HG03039 (cell line): Measurements from ENCODE around the gene EPPIN.
"Not testable (repeated sequence)": the region's sequence is repeated elsewhere in the genome, so short reads cannot be mapped to it uniquely, and the experiment has no call there.

ENCODE experiments used
- ATAC-seq: cut with Tn5 transposase; IDR thresholded peaks from one replicate; pipeline ENCODE4 v1.9.1; 2021; ENCODE audit warnings: mild to moderate bottlenecking, moderate library complexity; ENCODE audit not compliant: unreplicated experiment

The EPPIN gene

GRCh38 chr20:45547206-45547770, at the start of gene EPPIN:
EPPIN (minus strand) TSS chr20:45547401; CDS start chr20:45547357, 44 bp downstream.
- no peak for ATAC-seq

GRCh38 chr20:45595235-45595634, 48.0 kb upstream of the EPPIN start:
- no peak for ATAC-seq

- no peak for ATAC-seq
These were observed 46.3 kb upstream of the EPPIN start for GRCh38 chr20:45593498-45593897.

GRCh38 chr20:45592574-45593189, 45.5 kb upstream of the EPPIN start:
- no peak for ATAC-seq

- ATAC-seq, result no peak
These were observed 42.5 kb upstream of the EPPIN start for GRCh38 chr20:45589725-45590124.

GRCh38 chr20:45588800-45589199, 41.6 kb upstream of the EPPIN start:
- ATAC-seq, result no peak

- ATAC-seq, result not testable (repeated sequence)
These were observed 38.8 kb upstream of the EPPIN start for GRCh38 chr20:45585986-45586385.

- not testable (repeated sequence) for ATAC-seq
These were observed 37.1 kb upstream of the EPPIN start for GRCh38 chr20:45584294-45584693.

- ATAC-seq, result no peak
These were observed 36.3 kb upstream of the EPPIN start for GRCh38 chr20:45583502-45583901.

- ATAC-seq, result no peak
These were observed 34.5 kb upstream of the EPPIN start for GRCh38 chr20:45581702-45582101.

- no peak for ATAC-seq
These were observed 32.0 kb upstream of the EPPIN start, which contains the start of gene WFDC8 for GRCh38 chr20:45579184-45579583. WFDC8 (minus strand) TSS chr20:45579284; CDS start chr20:45579247, 37 bp downstream.

GRCh38 chr20:45578231-45578630, 31.0 kb upstream of the EPPIN start:
- ATAC-seq, result no peak

GRCh38 chr20:45576995-45577394, 29.8 kb upstream of the EPPIN start:
- ATAC-seq, result no peak

GRCh38 chr20:45575931-45576330, 28.7 kb upstream of the EPPIN start:
- ATAC-seq, result no peak

GRCh38 chr20:45569650-45570049, 22.4 kb upstream of the EPPIN start:
- not testable (repeated sequence) for ATAC-seq

- ATAC-seq, result no peak
These were observed 17.6 kb upstream of the EPPIN start for GRCh38 chr20:45564760-45565276.

GRCh38 chr20:45555198-45555597, 8.0 kb upstream of the EPPIN start:
- no peak for ATAC-seq

GRCh38 chr20:45552456-45552855, 5.3 kb upstream of the EPPIN start:
- no peak for ATAC-seq

- ATAC-seq, result no peak
These were observed 3.6 kb upstream of the EPPIN start for GRCh38 chr20:45550765-45551164.

- ATAC-seq, result no peak
These were observed 1.2 kb upstream of the EPPIN start for GRCh38 chr20:45548410-45548809.

GRCh38 chr20:45545754-45546453, 1.3 kb downstream of the EPPIN start:
- no peak for ATAC-seq

GRCh38 chr20:45545351-45545750, 1.9 kb downstream of the EPPIN start:
- ATAC-seq, result no peak
